GM19438 (cell line): Measurements from ENCODE around the gene MPP1.

Source experiments
- ATAC-seq: cut with Tn5 transposase; IDR thresholded peaks from one replicate; pipeline ENCODE4 v1.9.1; 2021; ENCODE audit warnings: low read depth; ENCODE audit not compliant: unreplicated experiment

MPP1 gene

GRCh38 chrX:154733066-154733425 lies 72.2 kb downstream of the MPP1 start:
- no peak for ATAC-seq

GRCh38 chrX:154732421-154733065 lies 72.7 kb downstream of the MPP1 start:
- no peak for ATAC-seq

GRCh38 chrX:154731881-154732280 lies 73.4 kb downstream of the MPP1 start:
- no peak for ATAC-seq

GRCh38 chrX:154731184-154731583 lies 74.1 kb downstream of the MPP1 start:
- ATAC-seq: no peak

GRCh38 chrX:154730253-154730891 lies 74.9 kb downstream of the MPP1 start:
- ATAC-seq: no peak

GRCh38 chrX:154729439-154729838 lies 75.8 kb downstream of the MPP1 start:
- no peak for ATAC-seq
